OCI-LY3 (cell line): Measurements from ENCODE around the gene WNT5A.

ENCODE experiments used
- H2AFZ ChIP-seq: fragments of 200-600, 300-600 bp; shearing (Covaris generic); 2 replicates; pipeline ENCODE4 v1.6.0; 2014; ENCODE audit warnings: antibody characterized with exemption, low read depth, low read length
- H3K27ac ChIP-seq: fragments of 200-600, 300-600 bp; sonication (generic); 2 replicates; pipeline ENCODE4 v1.5.1; 2014; ENCODE audit warnings: mild to moderate bottlenecking, low read length, moderate library complexity, mixed read lengths
- H3K27me3 ChIP-seq: fragments of 200-600, 300-600 bp; sonication (generic); 2 replicates; pipeline ENCODE4 v1.6.1; 2014; ENCODE audit warnings: low read depth, low read length, mixed read lengths
- H3K36me3 ChIP-seq: fragments of 200-600, 300-600 bp; sonication (generic); replicated peaks from 2 replicates; pipeline ENCODE3; 2014; ENCODE audit warnings: low read depth, low read length, mixed read lengths
- H3K4me1 ChIP-seq: fragments of 300-600, 200-600 bp; sonication (generic); 2 replicates; pipeline ENCODE4 v1.6.1; 2014; ENCODE audit warnings: low read length, mixed read lengths
- H3K4me2 ChIP-seq: fragments of 200-600, 300-600 bp; sonication (generic); 2 replicates; pipeline ENCODE4 v1.6.1; 2014; ENCODE audit warnings: low read length, mixed read lengths
- H3K4me3 ChIP-seq: fragments of 300-600, 200-600 bp; sonication (generic); 2 replicates; pipeline ENCODE4 v1.5.1; 2014; ENCODE audit warnings: antibody characterized with exemption, mild to moderate bottlenecking, low read length, moderate library complexity
- H3K79me2 ChIP-seq: fragments of 300-600, 200-600 bp; shearing (Covaris generic); 2 replicates; pipeline ENCODE4 v1.6.1; 2014; ENCODE audit warnings: mild to moderate bottlenecking, low read length, mixed read lengths
- H3K9ac ChIP-seq: fragments of 300-600, 200-600 bp; shearing (Covaris generic); 2 replicates; pipeline ENCODE4 v1.6.0; 2014; ENCODE audit warnings: mild to moderate bottlenecking, low read length, moderate library complexity
- H3K9me3 ChIP-seq: fragments of 200-600, 300-600 bp; shearing (Covaris generic); 2 replicates; pipeline ENCODE4 v1.6.1; 2014; ENCODE audit warnings: low read length, mixed read lengths; ENCODE audit not compliant: insufficient read depth
- H4K20me1 ChIP-seq: fragments of 200-600, 300-600 bp; sonication (generic); 2 replicates; pipeline ENCODE4 v1.6.1; 2016; ENCODE audit warnings: low read length, mixed read lengths; ENCODE audit not compliant: insufficient read depth
- CTCF ChIP-seq: fragments of 200-600, 300-600 bp; sonication (generic); IDR thresholded peaks from 2 replicates; pipeline ENCODE4 v1.5.1; 2014; ENCODE audit warnings: antibody characterized with exemption, low read length, low read depth
- EZH2phosphoT487 ChIP-seq: fragments of 200-600 bp; shearing (Covaris generic); IDR thresholded peaks from 2 replicates; pipeline ENCODE4 v1.6.1; 2018; ENCODE audit warnings: antibody characterized with exemption, mixed run types, low read depth

The WNT5A gene

GRCh38 chr3:55482496-55483195, 4.5 kb downstream of the WNT5A start:
- no peaks in the 10 kb centered on the region for H3K9me3 ChIP-seq
- H3K27ac ChIP-seq: no peak overlapping the region
- no peak overlapping the region for H3K4me3 ChIP-seq
- H2AFZ ChIP-seq: no peak overlapping the region
- no peak overlapping the region for H3K4me2 ChIP-seq
- TF ChIP-seq EZH2phosphoT487 (no peak), CTCF (no peak)
- no peaks in the 10 kb centered on the region for H3K36me3 ChIP-seq
- peaks cover 22% of the 10 kb centered on the region for H3K27me3 ChIP-seq
- H3K4me1 ChIP-seq: peaks cover 9% of the 10 kb centered on the region; the same call in 1 of the 2 replicates
- H3K9ac ChIP-seq: no peak overlapping the region
- H4K20me1 ChIP-seq: no peaks in the 10 kb centered on the region
- no peaks in the 10 kb centered on the region for H3K79me2 ChIP-seq

GRCh38 chr3:55481744-55482495, 5.2 kb downstream of the WNT5A start:
- no peak overlapping the region for H2AFZ ChIP-seq
- no peak overlapping the region for H3K4me3 ChIP-seq
- no peak overlapping the region for H3K4me2 ChIP-seq

GRCh38 chr3:55480911-55481743, 6.0 kb downstream of the WNT5A start:
- H3K79me2 ChIP-seq: no peaks in the 10 kb centered on the region
- no peaks in the 10 kb centered on the region for H3K36me3 ChIP-seq
- no peak overlapping the region for H3K4me2 ChIP-seq
- H3K9me3 ChIP-seq: no peaks in the 10 kb centered on the region
- no peak overlapping the region for H3K27ac ChIP-seq
- no peak overlapping the region for H3K4me3 ChIP-seq
- H3K9ac ChIP-seq: no peak overlapping the region
- peaks cover 16% of the 10 kb centered on the region for H3K27me3 ChIP-seq
- no peaks in the 10 kb centered on the region for H4K20me1 ChIP-seq
- no peak overlapping the region for H2AFZ ChIP-seq
- H3K4me1 ChIP-seq: 0 out of 2 replicates have a peak, but pooled peaks cover 9% of the 10 kb centered on the region
- TF ChIP-seq EZH2phosphoT487 (no peak), CTCF (no peak)

More at GRCh38 chr3:55481744-55482495, 5.2 kb downstream of the WNT5A start:
- no peak for TF ChIP-seq EZH2phosphoT487
- Histone ChIP-seq H3K27me3 (peaks cover 21% of the 10 kb centered on the region), H3K36me3 (no peaks in the 10 kb centered on the region), H3K79me2 (no peaks in the 10 kb centered on the region), H3K4me1 (peaks cover 9% of the 10 kb centered on the region; the same call in 1 of the 2 replicates), H4K20me1 (no peaks in the 10 kb centered on the region), H3K9ac (no peak overlapping the region), H3K9me3 (no peaks in the 10 kb centered on the region), H3K27ac (no peak overlapping the region)

- Histone ChIP-seq H2AFZ (no peak overlapping the region), H3K4me3 (no peak overlapping the region), H3K27ac (no peak overlapping the region), H3K79me2 (no peaks in the 10 kb centered on the region), H3K27me3 (peaks cover 12% of the 10 kb centered on the region; the same call in 1 of the 2 replicates), H3K4me1 (no peaks in the 10 kb centered on the region), H3K4me2 (no peak overlapping the region), H3K36me3 (no peaks in the 10 kb centered on the region), H4K20me1 (no peaks in the 10 kb centered on the region), H3K9ac (no peak overlapping the region), H3K9me3 (no peaks in the 10 kb centered on the region)
- TF ChIP-seq CTCF (no peak), EZH2phosphoT487 (no peak)
These were observed 9.5 kb downstream of the WNT5A start for GRCh38 chr3:55477306-55478303.
